ENCODE measurements around the gene RSPH9. TPM values are rescaled to one million over a fixed set of nuclear protein-coding genes. Genes with fewer than 3 reads are reported as not detected.

RSPH9 gene
- total RNA-seq, 1 experiment from 2014 or later, result 0.28 TPM

GRCh38 chr6:43668151-43669028 lies 23.6 kb downstream of the RSPH9 start:
- CTCF ChIA-PET, result interaction anchor here (1.0 to 2.0 kb wide), 2 partner anchors 37 to 411 kb away, joined by 3 to 10 read pairs; no protein-coding TSS in a partner anchor
- Histone ChIP-seq H3K27ac (ENCODE audit: low read length) (no peak overlapping the region), H3K9me3 (ENCODE audit: control insufficient read depth, insufficient read depth, low read depth, low read length) (no peaks in the 10 kb centered on the region), H3K27me3 (ENCODE audit: control insufficient read depth, insufficient read depth, low read length) (no peaks in the 10 kb centered on the region), H3K4me1 (ENCODE audit: control insufficient read depth, insufficient read depth, low read length) (peaks cover 9% of the 10 kb centered on the region), H3K4me3 (ENCODE audit: low read depth in 2 of 2, low read length in 2 of 2) (no peak overlapping the region), H3K36me3 (ENCODE audit: control insufficient read depth, insufficient read depth, low read length) (no peaks in the 10 kb centered on the region)
- in situ Hi-C loops (cut with HindIII; ENCODE audit: low pct_unique_long_range_greater_than_20kb, low sequenced_read_pairs) (no loop called here), intact Hi-C loops (cut with micrococcal nuclease; ENCODE audit: unreplicated experiment) (loop anchor here (5.0 kb wide), 1 partner anchor 104 kb away; the partner anchor contains the start of gene VEGFA)
- TF ChIP-seq SIN3A (IDR thresholded peaks at IDR 0.05; ENCODE audit: borderline replicate concordance, insufficient read depth, low read depth, low read length), result no peak
- peak; percentile 24; the same call in 1 of the 2 replicates for TF ChIP-seq POLR2AphosphoS5 (IDR thresholded peaks at IDR 0.05; ENCODE audit: low read depth, low read length)
- ATAC-seq, result peak; percentile 67
- no peak for DNase-seq (ENCODE audit: low read depth, low spot score)
- POLR2A ChIA-PET, result no interaction called here
- no TSS peak for BruUV-seq (replicated peaks)

- ChIA-PET CTCF (interaction anchor here (0.6 kb wide), 1 partner anchor 24 kb away, joined by 4 read pairs; no protein-coding TSS in a partner anchor), POLR2A (interaction anchor here (0.5 to 1.0 kb wide), 2 partner anchors 18 to 1546 kb away, joined by 3 to 9 read pairs; no protein-coding TSS in a partner anchor)
- Histone ChIP-seq H3K4me1 (ENCODE audit: control insufficient read depth, insufficient read depth, low read length) (peaks cover 9% of the 10 kb centered on the region), H3K27ac (ENCODE audit: low read length) (no peak overlapping the region), H3K27me3 (ENCODE audit: control insufficient read depth, insufficient read depth, low read length) (no peaks in the 10 kb centered on the region), H3K9me3 (ENCODE audit: control insufficient read depth, insufficient read depth, low read depth, low read length) (no peaks in the 10 kb centered on the region), H3K36me3 (ENCODE audit: control insufficient read depth, insufficient read depth, low read length) (no peaks in the 10 kb centered on the region), H3K4me3 (ENCODE audit: low read depth in 2 of 2, low read length in 2 of 2) (no peak overlapping the region)
- DNase-seq (ENCODE audit: low read depth, low spot score) (no peak), ATAC-seq (peak; percentile 33)
- in situ Hi-C loops (cut with HindIII; ENCODE audit: low pct_unique_long_range_greater_than_20kb, low sequenced_read_pairs) (no loop called here), intact Hi-C loops (cut with micrococcal nuclease; ENCODE audit: unreplicated experiment) (loop anchor here (5.0 kb wide), 1 partner anchor 103 kb away; the partner anchor contains the start of gene VEGFA)
- no peak for TF ChIP-seq TCF7L2 (IDR thresholded peaks at IDR 0.05; ENCODE audit: low read depth, low read length)
- no peak for TF ChIP-seq CTCF (IDR thresholded peaks at IDR 0.05)
- no peak for TF ChIP-seq REST (IDR thresholded peaks at IDR 0.05; ENCODE audit: insufficient read depth in 1 of 2, low read depth in 2 of 2, low read length in 1 of 2)
- TF ChIP-seq POLR2AphosphoS5 (IDR thresholded peaks at IDR 0.05; ENCODE audit: low read depth, low read length), result peak; percentile 18; the same call in 1 of the 2 replicates
- no TSS peak for BruUV-seq (replicated peaks)
These were observed 24.4 kb downstream of the RSPH9 start for GRCh38 chr6:43669050-43669921.
